Measurements from ENCODE around the gene RHEBL1.

- TF ChIP-seq HDGF (IDR thresholded peaks at IDR 0.05; ENCODE audit: borderline replicate concordance) (no peak), FOXM1 (IDR thresholded peaks at IDR 0.05; ENCODE audit: borderline replicate concordance) (no peak), FOXK2 (IDR thresholded peaks at IDR 0.05) (no peak), ELF4 (IDR thresholded peaks at IDR 0.05) (no peak), SUZ12 (IDR thresholded peaks at IDR 0.05) (no peak), FOXA1 (IDR thresholded peaks at IDR 0.05) (no peak), ZNF384 (IDR thresholded peaks at IDR 0.05) (no peak), L3MBTL2 (conservative IDR thresholded peaks at IDR 0.05) (no peak), SP1 (IDR thresholded peaks at IDR 0.05) (no peak)
Observed at GRCh38 chr12:49050507-49051372, 19.0 kb downstream of the RHEBL1 start.

All from HEK293T (cell line).